Liver (tissue), 9 donors: ENCODE data around the gene BEGAIN. TPM values are rescaled to one million over a fixed set of nuclear protein-coding genes. Genes with fewer than 3 reads are reported as not detected.

Experiments used
- DNase-seq: peaks from one replicate; pipeline ENCODE4 v3.0.0-alpha.2; 2017; ENCODE audit warnings: low spot score
- H3K27ac ChIP-seq, 2 donors: one replicate each; pipeline ENCODE4 v1.7.0; 2013; ENCODE audit warnings: inconsistent platforms in 2 of 2, low read length in 2 of 2, control low read depth in 1 of 2, low read depth in 1 of 2, mild to moderate bottlenecking in 1 of 2
- H3K27me3 ChIP-seq, 4 donors: one replicate each; pipeline versions ENCODE4 v1.6.1 to v1.7.0; 2013; ENCODE audit warnings: low read length in 3 of 4, inconsistent platforms in 1 of 4, mild to moderate bottlenecking in 1 of 4, moderate library complexity in 1 of 4; ENCODE audit not compliant: control insufficient read depth in 4 of 4, insufficient read depth in 4 of 4
- H3K36me3 ChIP-seq, 4 donors: one replicate each; pipeline versions ENCODE4 v1.6.1 to v1.7.0; 2013; ENCODE audit warnings: low read length in 3 of 4, mild to moderate bottlenecking in 3 of 4, low read depth in 1 of 4, moderate library complexity in 1 of 4; ENCODE audit not compliant: control insufficient read depth in 4 of 4, insufficient read depth in 3 of 4
- H3K4me1 ChIP-seq, 4 donors: one replicate each; pipeline versions ENCODE4 v1.6.1 to v1.7.0; 2013; ENCODE audit warnings: low read length in 3 of 4, mild to moderate bottlenecking in 3 of 4, moderate library complexity in 1 of 4; ENCODE audit not compliant: control insufficient read depth in 4 of 4, insufficient read depth in 4 of 4
- H3K4me3 ChIP-seq, 3 donors: one replicate each; pipeline versions ENCODE4 v1.6.1 to v1.7.0; 2013; ENCODE audit warnings: low read length in 3 of 3, control low read depth in 1 of 3, low read depth in 1 of 3, mild to moderate bottlenecking in 1 of 3
- H3K9ac ChIP-seq, 2 donors: one replicate each; pipeline ENCODE4 v1.7.0; 2013; ENCODE audit warnings: low read length in 2 of 2, mild to moderate bottlenecking in 2 of 2, moderate library complexity in 2 of 2, control low read depth in 1 of 2, low read depth in 1 of 2
- H3K9me3 ChIP-seq, 4 donors: one replicate each; pipeline versions ENCODE4 v1.6.1 to v1.7.0; 2013; ENCODE audit warnings: low read length in 3 of 4; ENCODE audit not compliant: control insufficient read depth in 4 of 4
- EGR1 ChIP-seq, 2 donors: IDR thresholded peaks; 2 replicates each; pipeline ENCODE4 v1.6.1; 2016 to 2018; ENCODE audit warnings: antibody characterized with exemption in 2 of 2, low read depth in 2 of 2
- FOXA1 ChIP-seq: IDR thresholded peaks from 2 replicates; pipeline ENCODE4 v1.6.1; 2016; ENCODE audit warnings: antibody characterized with exemption
- FOXA2 ChIP-seq: IDR thresholded peaks from 2 replicates; pipeline ENCODE4 v1.6.1; 2016; ENCODE audit warnings: antibody characterized with exemption
- GABPA ChIP-seq, 2 donors: IDR thresholded peaks in 1 of 2; conservative IDR thresholded peaks in 1 of 2; 2 replicates each; pipeline ENCODE4 v1.6.1; 2016; ENCODE audit warnings: antibody characterized with exemption in 2 of 2, mild to moderate bottlenecking in 1 of 2, moderate library complexity in 1 of 2
- HNF4A ChIP-seq, 2 donors: conservative IDR thresholded peaks; 2 replicates each; pipeline ENCODE4 v1.6.1; 2016; ENCODE audit warnings: antibody characterized with exemption in 2 of 2, mild to moderate bottlenecking in 2 of 2
- HNF4G ChIP-seq: IDR thresholded peaks from 2 replicates; pipeline ENCODE4 v1.6.1; 2016; ENCODE audit warnings: antibody characterized with exemption
- JUND ChIP-seq, 2 donors: IDR thresholded peaks; 2 replicates each; pipeline ENCODE4 v1.6.1; 2016; ENCODE audit warnings: antibody characterized with exemption in 2 of 2
- NR2F2 ChIP-seq: IDR thresholded peaks from 2 replicates; pipeline ENCODE4 v1.6.1; 2016; ENCODE audit warnings: antibody characterized with exemption
- RAD21 ChIP-seq, 2 donors: IDR thresholded peaks; 2 replicates each; pipeline ENCODE4 v1.6.1; 2016; ENCODE audit warnings: antibody characterized with exemption in 2 of 2, mild to moderate bottlenecking in 2 of 2
- RXRA ChIP-seq, 2 donors: IDR thresholded peaks; 2 replicates each; pipeline ENCODE4 v1.6.1; 2017 to 2018; ENCODE audit warnings: antibody characterized with exemption in 2 of 2, mild to moderate bottlenecking in 1 of 2
- SP1 ChIP-seq: IDR thresholded peaks from 2 replicates; pipeline ENCODE4 v1.6.1; 2018; ENCODE audit warnings: antibody characterized with exemption, mild to moderate bottlenecking
- TAF1 ChIP-seq: conservative IDR thresholded peaks from 2 replicates; pipeline ENCODE4 v1.6.1; 2016; ENCODE audit warnings: antibody characterized with exemption, mild to moderate bottlenecking
- YY1 ChIP-seq: IDR thresholded peaks from 2 replicates; pipeline ENCODE4 v1.6.1; 2016; ENCODE audit warnings: antibody characterized with exemption, mild to moderate bottlenecking
- WGBS: extraction: QIAGEN DNeasy Blood & Tissue Kit; methylation state at CpG from one replicate; pipeline ENCODE4 v1.1.7; 2013; 5-methylcytosine and 5-hydroxymethylcytosine counted together
- polyA plus RNA-seq, 2 donors: library from polyadenylated mRNA; stranded (reverse) in 1 of 2; unstranded in 1 of 2; fragments of 200-250 nt in 1 of 2; fragments of >200 nt in 1 of 2; fragmentation: Nextera tagmentation in 1 of 2; extraction: Ambion mirVana in 1 of 2; gene quantifications; one replicate each; pipeline versions ENCODE4 v1.2.1 to v1.2.3, GENCODE V29; 2013 to 2015
- total RNA-seq, 2 donors: library from RNA; depleted of rRNA; stranded (reverse); fragments of >200 nt; gene quantifications; one replicate each; pipeline ENCODE4 v1.2.3, GENCODE V29; 2014
- TF ChIP-seq, protein P1 (sequence below): IDR thresholded peaks from 2 replicates; pipeline ENCODE4 v1.6.1; 2016; ENCODE audit warnings: antibody characterized with exemption, mild to moderate bottlenecking
- TF ChIP-seq, protein P2 (sequence below): IDR thresholded peaks from 2 replicates; pipeline ENCODE4 v1.6.1; 2016; ENCODE audit warnings: antibody characterized with exemption
- TF ChIP-seq, protein P3 (sequence below): IDR thresholded peaks from 2 replicates; pipeline ENCODE4 v1.6.1; 2016; ENCODE audit warnings: antibody characterized with exemption
- TF ChIP-seq, protein P4 (sequence below): fragments of 150-350 bp; IDR thresholded peaks from 2 replicates; pipeline ENCODE4 v1.5.1; 2017; ENCODE audit warnings: improper control_type of control experiment, low read depth, low read length; ENCODE audit not compliant: missing input control
- TF ChIP-seq, protein P5 (sequence below): IDR thresholded peaks from 2 replicates; pipeline ENCODE4 v1.6.1; 2016; ENCODE audit warnings: antibody characterized with exemption
- donor health status: healthy.
- donor health status: healthy.
- donor health status: healthy.
- donor health status: healthy.
- donor health status: healthy.

The BEGAIN gene
- total and polyA plus RNA-seq, 4 donors, result 0.11 to 1.9 (median 0.29) TPM

DNA sequence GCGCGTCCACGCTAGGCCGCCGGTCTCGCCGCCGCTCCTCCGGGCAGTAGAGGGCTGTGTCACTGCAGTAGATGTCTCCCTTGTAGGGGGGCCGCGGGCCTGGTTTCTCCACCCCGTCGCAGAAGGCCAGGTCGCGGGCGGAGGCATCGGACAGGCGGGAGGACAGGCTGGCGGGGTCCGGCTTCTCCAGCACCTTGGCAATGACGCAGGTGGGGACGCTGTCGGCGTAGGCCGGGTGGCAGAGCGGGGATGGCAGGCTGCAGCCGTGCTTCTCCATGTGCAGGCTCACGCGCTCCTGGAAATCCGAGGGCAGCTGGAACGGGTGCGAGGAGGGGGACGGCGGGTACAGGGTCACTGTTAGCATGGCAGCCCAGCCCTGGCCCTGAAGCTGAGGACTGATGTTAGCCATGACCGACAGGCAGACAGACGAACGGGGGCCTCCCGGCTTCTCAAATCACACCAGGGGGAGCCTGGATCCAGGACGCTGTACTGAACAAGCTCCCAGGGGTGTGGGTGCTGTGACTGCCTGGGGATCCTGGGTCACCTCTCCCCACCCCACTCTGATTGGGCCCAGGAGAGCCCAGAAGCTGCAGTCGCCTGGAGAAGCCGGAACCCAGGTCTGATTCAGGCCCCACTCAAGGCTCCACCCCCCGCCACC lies 48.1 kb downstream of the BEGAIN start:
- Histone ChIP-seq H3K27me3 (no peaks in the 10 kb centered on the region), H3K27ac (no peak overlapping the region), H3K36me3 (no peaks in the 10 kb centered on the region), H3K9me3 (no peaks in the 10 kb centered on the region), H3K4me3 (no peak overlapping the region), H3K9ac (no peak overlapping the region), H3K4me1 (peaks cover 5 to 9% (median 7%) of the 10 kb centered on the region in 4 donors)
- DNase-seq, result no peak
- TF ChIP-seq SP1, result no peak
- no peak for TF ChIP-seq HNF4G
- TF ChIP-seq, protein P1, sequence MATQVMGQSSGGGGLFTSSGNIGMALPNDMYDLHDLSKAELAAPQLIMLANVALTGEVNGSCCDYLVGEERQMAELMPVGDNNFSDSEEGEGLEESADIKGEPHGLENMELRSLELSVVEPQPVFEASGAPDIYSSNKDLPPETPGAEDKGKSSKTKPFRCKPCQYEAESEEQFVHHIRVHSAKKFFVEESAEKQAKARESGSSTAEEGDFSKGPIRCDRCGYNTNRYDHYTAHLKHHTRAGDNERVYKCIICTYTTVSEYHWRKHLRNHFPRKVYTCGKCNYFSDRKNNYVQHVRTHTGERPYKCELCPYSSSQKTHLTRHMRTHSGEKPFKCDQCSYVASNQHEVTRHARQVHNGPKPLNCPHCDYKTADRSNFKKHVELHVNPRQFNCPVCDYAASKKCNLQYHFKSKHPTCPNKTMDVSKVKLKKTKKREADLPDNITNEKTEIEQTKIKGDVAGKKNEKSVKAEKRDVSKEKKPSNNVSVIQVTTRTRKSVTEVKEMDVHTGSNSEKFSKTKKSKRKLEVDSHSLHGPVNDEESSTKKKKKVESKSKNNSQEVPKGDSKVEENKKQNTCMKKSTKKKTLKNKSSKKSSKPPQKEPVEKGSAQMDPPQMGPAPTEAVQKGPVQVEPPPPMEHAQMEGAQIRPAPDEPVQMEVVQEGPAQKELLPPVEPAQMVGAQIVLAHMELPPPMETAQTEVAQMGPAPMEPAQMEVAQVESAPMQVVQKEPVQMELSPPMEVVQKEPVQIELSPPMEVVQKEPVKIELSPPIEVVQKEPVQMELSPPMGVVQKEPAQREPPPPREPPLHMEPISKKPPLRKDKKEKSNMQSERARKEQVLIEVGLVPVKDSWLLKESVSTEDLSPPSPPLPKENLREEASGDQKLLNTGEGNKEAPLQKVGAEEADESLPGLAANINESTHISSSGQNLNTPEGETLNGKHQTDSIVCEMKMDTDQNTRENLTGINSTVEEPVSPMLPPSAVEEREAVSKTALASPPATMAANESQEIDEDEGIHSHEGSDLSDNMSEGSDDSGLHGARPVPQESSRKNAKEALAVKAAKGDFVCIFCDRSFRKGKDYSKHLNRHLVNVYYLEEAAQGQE, result no peak
- no peak for TF ChIP-seq HNF4A (conservative IDR thresholded peaks at IDR 0.05)
- TF ChIP-seq JUND (IDR thresholded peaks at IDR 0.05), result no peak
- no peak for TF ChIP-seq RAD21 (IDR thresholded peaks at IDR 0.05)
- TF ChIP-seq FOXA1, result no peak
- no peak for TF ChIP-seq NR2F2
- TF ChIP-seq EGR1 (IDR thresholded peaks at IDR 0.05; ENCODE audit: low read depth in 2 of 2), result no peak
- no peak for TF ChIP-seq RXRA (IDR thresholded peaks at IDR 0.05)
- no peak for TF ChIP-seq TAF1
- TF ChIP-seq, protein P2, sequence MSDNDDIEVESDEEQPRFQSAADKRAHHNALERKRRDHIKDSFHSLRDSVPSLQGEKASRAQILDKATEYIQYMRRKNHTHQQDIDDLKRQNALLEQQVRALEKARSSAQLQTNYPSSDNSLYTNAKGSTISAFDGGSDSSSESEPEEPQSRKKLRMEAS, result no peak
- TF ChIP-seq GABPA (IDR thresholded peaks at IDR 0.05 in 1 of 2, conservative IDR thresholded peaks at IDR 0.05 in 1 of 2), result no peak
- TF ChIP-seq, protein P3, sequence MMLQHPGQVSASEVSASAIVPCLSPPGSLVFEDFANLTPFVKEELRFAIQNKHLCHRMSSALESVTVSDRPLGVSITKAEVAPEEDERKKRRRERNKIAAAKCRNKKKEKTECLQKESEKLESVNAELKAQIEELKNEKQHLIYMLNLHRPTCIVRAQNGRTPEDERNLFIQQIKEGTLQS, result no peak
- no peak for TF ChIP-seq YY1
- TF ChIP-seq, protein P4, sequence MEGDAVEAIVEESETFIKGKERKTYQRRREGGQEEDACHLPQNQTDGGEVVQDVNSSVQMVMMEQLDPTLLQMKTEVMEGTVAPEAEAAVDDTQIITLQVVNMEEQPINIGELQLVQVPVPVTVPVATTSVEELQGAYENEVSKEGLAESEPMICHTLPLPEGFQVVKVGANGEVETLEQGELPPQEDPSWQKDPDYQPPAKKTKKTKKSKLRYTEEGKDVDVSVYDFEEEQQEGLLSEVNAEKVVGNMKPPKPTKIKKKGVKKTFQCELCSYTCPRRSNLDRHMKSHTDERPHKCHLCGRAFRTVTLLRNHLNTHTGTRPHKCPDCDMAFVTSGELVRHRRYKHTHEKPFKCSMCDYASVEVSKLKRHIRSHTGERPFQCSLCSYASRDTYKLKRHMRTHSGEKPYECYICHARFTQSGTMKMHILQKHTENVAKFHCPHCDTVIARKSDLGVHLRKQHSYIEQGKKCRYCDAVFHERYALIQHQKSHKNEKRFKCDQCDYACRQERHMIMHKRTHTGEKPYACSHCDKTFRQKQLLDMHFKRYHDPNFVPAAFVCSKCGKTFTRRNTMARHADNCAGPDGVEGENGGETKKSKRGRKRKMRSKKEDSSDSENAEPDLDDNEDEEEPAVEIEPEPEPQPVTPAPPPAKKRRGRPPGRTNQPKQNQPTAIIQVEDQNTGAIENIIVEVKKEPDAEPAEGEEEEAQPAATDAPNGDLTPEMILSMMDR, result no peak
- no peak for TF ChIP-seq FOXA2
- TF ChIP-seq, protein P5, sequence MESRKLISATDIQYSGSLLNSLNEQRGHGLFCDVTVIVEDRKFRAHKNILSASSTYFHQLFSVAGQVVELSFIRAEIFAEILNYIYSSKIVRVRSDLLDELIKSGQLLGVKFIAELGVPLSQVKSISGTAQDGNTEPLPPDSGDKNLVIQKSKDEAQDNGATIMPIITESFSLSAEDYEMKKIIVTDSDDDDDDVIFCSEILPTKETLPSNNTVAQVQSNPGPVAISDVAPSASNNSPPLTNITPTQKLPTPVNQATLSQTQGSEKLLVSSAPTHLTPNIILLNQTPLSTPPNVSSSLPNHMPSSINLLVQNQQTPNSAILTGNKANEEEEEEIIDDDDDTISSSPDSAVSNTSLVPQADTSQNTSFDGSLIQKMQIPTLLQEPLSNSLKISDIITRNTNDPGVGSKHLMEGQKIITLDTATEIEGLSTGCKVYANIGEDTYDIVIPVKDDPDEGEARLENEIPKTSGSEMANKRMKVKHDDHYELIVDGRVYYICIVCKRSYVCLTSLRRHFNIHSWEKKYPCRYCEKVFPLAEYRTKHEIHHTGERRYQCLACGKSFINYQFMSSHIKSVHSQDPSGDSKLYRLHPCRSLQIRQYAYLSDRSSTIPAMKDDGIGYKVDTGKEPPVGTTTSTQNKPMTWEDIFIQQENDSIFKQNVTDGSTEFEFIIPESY, result no peak
- 97% methylated on average over 42 of the region's 42 CpGs for WGBS
